ENCODE data around the gene PLBD1. TPM values are rescaled to one million over a fixed set of nuclear protein-coding genes. Genes with fewer than 3 reads are reported as not detected.

Gene PLBD1
- total RNA-seq, 2 experiments from 2014 or later, result 0.54 to 0.61 TPM

GRCh38 chr12:14479004-14479403 lies 88.7 kb downstream of the PLBD1 start:
- no peaks in the 10 kb centered on the region for H3K79me2 ChIP-seq (ENCODE audit: insufficient read depth, low read depth, low read length)
- DNase-seq (ENCODE audit: low spot score), result no peak
- intact Hi-C loops (cut with micrococcal nuclease; ENCODE audit: unreplicated experiment), result no loop called here
- ChIA-PET POLR2A (interaction anchor here (0.7 to 1.0 kb wide), 2 partner anchors 11 to 55 kb away, joined by 3 to 4 read pairs; no protein-coding TSS in a partner anchor), CTCF (ENCODE audit: unreplicated experiment) (no interaction called here)
- no peak overlapping the region for H3K27ac ChIP-seq (ENCODE audit: low read depth, low read length, poor library complexity, severe bottlenecking)
- no peak for TF ChIP-seq EZH2phosphoT487 (IDR thresholded peaks at IDR 0.05; ENCODE audit: borderline replicate concordance, low read depth, low read length)
- TF ChIP-seq, protein P1, sequence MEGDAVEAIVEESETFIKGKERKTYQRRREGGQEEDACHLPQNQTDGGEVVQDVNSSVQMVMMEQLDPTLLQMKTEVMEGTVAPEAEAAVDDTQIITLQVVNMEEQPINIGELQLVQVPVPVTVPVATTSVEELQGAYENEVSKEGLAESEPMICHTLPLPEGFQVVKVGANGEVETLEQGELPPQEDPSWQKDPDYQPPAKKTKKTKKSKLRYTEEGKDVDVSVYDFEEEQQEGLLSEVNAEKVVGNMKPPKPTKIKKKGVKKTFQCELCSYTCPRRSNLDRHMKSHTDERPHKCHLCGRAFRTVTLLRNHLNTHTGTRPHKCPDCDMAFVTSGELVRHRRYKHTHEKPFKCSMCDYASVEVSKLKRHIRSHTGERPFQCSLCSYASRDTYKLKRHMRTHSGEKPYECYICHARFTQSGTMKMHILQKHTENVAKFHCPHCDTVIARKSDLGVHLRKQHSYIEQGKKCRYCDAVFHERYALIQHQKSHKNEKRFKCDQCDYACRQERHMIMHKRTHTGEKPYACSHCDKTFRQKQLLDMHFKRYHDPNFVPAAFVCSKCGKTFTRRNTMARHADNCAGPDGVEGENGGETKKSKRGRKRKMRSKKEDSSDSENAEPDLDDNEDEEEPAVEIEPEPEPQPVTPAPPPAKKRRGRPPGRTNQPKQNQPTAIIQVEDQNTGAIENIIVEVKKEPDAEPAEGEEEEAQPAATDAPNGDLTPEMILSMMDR (conservative IDR thresholded peaks at IDR 0.05; ENCODE audit: low read length), result no peak
- H4K20me1 ChIP-seq (ENCODE audit: insufficient read depth, low read length), result no peaks in the 10 kb centered on the region
- no peak overlapping the region for H2AFZ ChIP-seq (ENCODE audit: low read length)
- H3K9me2 ChIP-seq (ENCODE audit: insufficient read depth, low read length), result no peaks in the 10 kb centered on the region
- no peaks in the 10 kb centered on the region for H3K4me1 ChIP-seq (ENCODE audit: insufficient read depth, low read length, poor library complexity, severe bottlenecking)
- H3K9me3 ChIP-seq (ENCODE audit: low read length), result peaks cover 18% of the 10 kb centered on the region
- H3K4me2 ChIP-seq (ENCODE audit: low read length), result no peak overlapping the region
- peaks cover 98% of the 10 kb centered on the region for H3K36me3 ChIP-seq (ENCODE audit: insufficient read depth, low read length)
- H3K4me3 ChIP-seq (ENCODE audit: low read depth, low read length, poor library complexity, severe bottlenecking), result no peak overlapping the region
- no TSS peak for BruUV-seq (replicated peaks)

DNA sequence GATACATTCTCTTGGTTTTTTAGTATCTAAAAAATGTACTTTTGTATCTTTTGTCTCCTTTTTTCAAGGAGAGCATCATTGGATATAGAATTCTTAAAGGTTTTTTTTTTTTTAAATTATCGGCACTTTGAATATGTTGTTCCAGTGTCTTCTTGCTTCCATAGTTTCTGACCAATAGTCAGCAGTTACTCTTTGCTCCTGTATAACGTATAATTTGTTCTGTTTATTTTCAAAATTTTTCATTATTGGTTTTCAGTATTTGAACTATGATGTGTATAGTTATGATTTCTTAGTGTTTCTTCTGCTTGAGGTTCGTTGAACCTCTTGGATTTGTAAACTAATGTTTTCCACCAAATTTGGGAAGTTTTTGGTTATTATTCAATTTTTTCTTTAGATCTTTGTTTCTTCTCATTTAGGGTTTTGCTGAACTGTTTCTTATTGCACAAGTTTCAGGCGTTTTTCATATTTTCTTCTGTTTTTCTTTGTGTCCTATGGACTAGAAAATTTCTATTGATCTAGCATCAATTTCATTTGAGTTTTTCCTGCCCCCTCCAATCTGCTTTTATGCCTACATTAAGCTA lies 93.9 kb downstream of the PLBD1 start:
- Histone ChIP-seq H3K4me3 (ENCODE audit: low read depth, low read length, poor library complexity, severe bottlenecking) (no peak overlapping the region), H3K4me1 (ENCODE audit: insufficient read depth, low read length, poor library complexity, severe bottlenecking) (no peaks in the 10 kb centered on the region), H3K9me3 (ENCODE audit: low read length) (peaks cover 49% of the 10 kb centered on the region), H2AFZ (ENCODE audit: low read length) (no peak overlapping the region), H3K27ac (ENCODE audit: low read depth, low read length, poor library complexity, severe bottlenecking) (no peak overlapping the region), H4K20me1 (ENCODE audit: insufficient read depth, low read length) (no peaks in the 10 kb centered on the region), H3K79me2 (ENCODE audit: insufficient read depth, low read depth, low read length) (no peaks in the 10 kb centered on the region), H3K36me3 (ENCODE audit: insufficient read depth, low read length) (peaks cover 98% of the 10 kb centered on the region), H3K9me2 (ENCODE audit: insufficient read depth, low read length) (no peaks in the 10 kb centered on the region), H3K4me2 (ENCODE audit: low read length) (no peak overlapping the region)
- ChIA-PET CTCF (ENCODE audit: unreplicated experiment) (no interaction called here), POLR2A (interaction anchor here (0.6 to 1.0 kb wide), 5 partner anchors 11 to 318 kb away, joined by 3 to 8 read pairs (median 3); no protein-coding TSS in a partner anchor)
- TF ChIP-seq EZH2phosphoT487 (IDR thresholded peaks at IDR 0.05; ENCODE audit: borderline replicate concordance, low read depth, low read length), result no peak
- TF ChIP-seq, protein P1 (conservative IDR thresholded peaks at IDR 0.05; ENCODE audit: low read length), result no peak
- DNase-seq (ENCODE audit: low spot score), result peak; percentile 55
- intact Hi-C loops (cut with micrococcal nuclease; ENCODE audit: unreplicated experiment), result no loop called here
- BruUV-seq (replicated peaks), result no TSS peak

GRCh38 chr12:14471497-14471896 lies 96.2 kb downstream of the PLBD1 start:
- no peak for DNase-seq (ENCODE audit: low spot score)
- Histone ChIP-seq H3K4me2 (ENCODE audit: low read length) (no peak overlapping the region), H3K79me2 (ENCODE audit: insufficient read depth, low read depth, low read length) (no peaks in the 10 kb centered on the region), H3K27ac (ENCODE audit: low read depth, low read length, poor library complexity, severe bottlenecking) (no peak overlapping the region), H3K9me2 (ENCODE audit: insufficient read depth, low read length) (no peaks in the 10 kb centered on the region), H2AFZ (ENCODE audit: low read length) (no peak overlapping the region), H3K9me3 (ENCODE audit: low read length) (peaks cover 54% of the 10 kb centered on the region), H3K36me3 (ENCODE audit: insufficient read depth, low read length) (peaks cover 99% of the 10 kb centered on the region), H3K4me1 (ENCODE audit: insufficient read depth, low read length, poor library complexity, severe bottlenecking) (no peaks in the 10 kb centered on the region), H3K4me3 (ENCODE audit: low read depth, low read length, poor library complexity, severe bottlenecking) (no peak overlapping the region), H4K20me1 (ENCODE audit: insufficient read depth, low read length) (no peaks in the 10 kb centered on the region)
- intact Hi-C loops (cut with micrococcal nuclease; ENCODE audit: unreplicated experiment), result no loop called here
- POLR2A ChIA-PET, result no interaction called here
- CTCF ChIA-PET (ENCODE audit: unreplicated experiment), result no interaction called here
- no TSS peak for BruUV-seq (replicated peaks)
- TF ChIP-seq EZH2phosphoT487 (IDR thresholded peaks at IDR 0.05; ENCODE audit: borderline replicate concordance, low read depth, low read length), result no peak
- TF ChIP-seq, protein P1 (conservative IDR thresholded peaks at IDR 0.05; ENCODE audit: low read length), result no peak
